ENCODE results near the gene TEKT5.

DNA sequence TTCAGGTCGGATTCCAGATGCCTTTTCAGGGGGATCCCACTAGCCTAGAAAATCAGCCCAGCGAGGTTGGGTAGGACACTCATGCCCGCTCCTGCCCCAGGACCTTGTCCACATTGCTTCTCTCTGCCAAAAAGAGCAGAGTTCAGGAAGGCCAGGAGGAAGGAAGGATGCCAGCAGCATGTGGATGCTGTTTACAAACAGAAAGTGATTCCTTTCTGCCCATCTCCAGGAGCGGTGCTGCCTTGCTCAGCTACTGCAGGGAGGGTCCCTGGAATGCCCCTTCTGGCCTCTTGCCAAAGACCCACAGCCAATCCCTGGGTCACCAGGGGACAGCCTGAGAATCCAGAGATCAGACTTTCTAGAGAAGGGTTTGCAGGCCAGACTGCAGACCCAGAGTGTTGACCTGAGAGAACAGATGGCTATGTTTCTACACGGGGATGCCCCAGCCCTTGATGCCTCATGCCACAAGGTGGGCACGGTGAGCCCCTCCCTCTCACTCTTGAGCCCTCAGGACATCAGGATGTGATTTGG, 82.0 kb downstream of the TEKT5 start:
- TF ChIP-seq, protein P1, sequence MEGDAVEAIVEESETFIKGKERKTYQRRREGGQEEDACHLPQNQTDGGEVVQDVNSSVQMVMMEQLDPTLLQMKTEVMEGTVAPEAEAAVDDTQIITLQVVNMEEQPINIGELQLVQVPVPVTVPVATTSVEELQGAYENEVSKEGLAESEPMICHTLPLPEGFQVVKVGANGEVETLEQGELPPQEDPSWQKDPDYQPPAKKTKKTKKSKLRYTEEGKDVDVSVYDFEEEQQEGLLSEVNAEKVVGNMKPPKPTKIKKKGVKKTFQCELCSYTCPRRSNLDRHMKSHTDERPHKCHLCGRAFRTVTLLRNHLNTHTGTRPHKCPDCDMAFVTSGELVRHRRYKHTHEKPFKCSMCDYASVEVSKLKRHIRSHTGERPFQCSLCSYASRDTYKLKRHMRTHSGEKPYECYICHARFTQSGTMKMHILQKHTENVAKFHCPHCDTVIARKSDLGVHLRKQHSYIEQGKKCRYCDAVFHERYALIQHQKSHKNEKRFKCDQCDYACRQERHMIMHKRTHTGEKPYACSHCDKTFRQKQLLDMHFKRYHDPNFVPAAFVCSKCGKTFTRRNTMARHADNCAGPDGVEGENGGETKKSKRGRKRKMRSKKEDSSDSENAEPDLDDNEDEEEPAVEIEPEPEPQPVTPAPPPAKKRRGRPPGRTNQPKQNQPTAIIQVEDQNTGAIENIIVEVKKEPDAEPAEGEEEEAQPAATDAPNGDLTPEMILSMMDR (IDR thresholded peaks at IDR 0.05): no peak
- TF ChIP-seq POLR2AphosphoS5 (IDR thresholded peaks at IDR 0.05): no peak
